Activated CD4-positive, alpha-beta memory T cell treated with anti-CD3 and anti-CD28 coated beads, Interleukin-2, amount 10 ng/mL, durations not matched to agents 7 days and 5 days (primary cell): ENCODE measurements around the gene CEP112. TPM values are rescaled to one million over a fixed set of nuclear protein-coding genes. Genes with fewer than 3 reads are reported as not detected.

Experiments used
- CTCF ChIA-PET: fragments of 350-600 bp; sonication (Branson Sonifier 250); formaldehyde crosslinking; loops from one replicate; lab custom pipeline; 2021; ENCODE audit warnings: antibody characterized with exemption, inconsistent platforms; lab: Charles Lee
- POLR2A ChIA-PET: fragments of 350-600 bp; sonication (Branson Sonifier 250); formaldehyde crosslinking; loops from one replicate; lab custom pipeline; 2021; ENCODE audit warnings: antibody characterized with exemption; lab: Charles Lee
- DNase-seq: peaks from one replicate; pipeline ENCODE4 v3.0.0-alpha.2; 2020
- H3K27ac Mint-ChIP-seq: one replicate; pipeline ENCODE4 v1.8.0; 2021; ENCODE audit warnings: mild to moderate bottlenecking, mixed read lengths
- H3K27me3 Mint-ChIP-seq: one replicate; pipeline ENCODE4 v1.8.0; 2021; ENCODE audit warnings: mixed read lengths
- H3K36me3 Mint-ChIP-seq: one replicate; pipeline ENCODE4 v1.8.0; 2021; ENCODE audit warnings: low read depth, mixed read lengths
- H3K4me1 Mint-ChIP-seq: one replicate; pipeline ENCODE4 v1.8.0; 2021; ENCODE audit warnings: mixed read lengths
- H3K4me3 Mint-ChIP-seq: one replicate; pipeline ENCODE4 v1.8.0; 2021; ENCODE audit warnings: mild to moderate bottlenecking, mixed read lengths
- H3K9me3 Mint-ChIP-seq: one replicate; pipeline ENCODE4 v1.8.0; 2021; ENCODE audit warnings: mixed read lengths
- total RNA-seq, 2 experiments: library from RNA; stranded (reverse); gene quantifications; one replicate each; pipeline ENCODE4 v1.2.3, GENCODE V29; 2021

CEP112 gene
- total RNA-seq, 2 experiments from 2014 or later = 4.5 to 4.6 TPM

DNA sequence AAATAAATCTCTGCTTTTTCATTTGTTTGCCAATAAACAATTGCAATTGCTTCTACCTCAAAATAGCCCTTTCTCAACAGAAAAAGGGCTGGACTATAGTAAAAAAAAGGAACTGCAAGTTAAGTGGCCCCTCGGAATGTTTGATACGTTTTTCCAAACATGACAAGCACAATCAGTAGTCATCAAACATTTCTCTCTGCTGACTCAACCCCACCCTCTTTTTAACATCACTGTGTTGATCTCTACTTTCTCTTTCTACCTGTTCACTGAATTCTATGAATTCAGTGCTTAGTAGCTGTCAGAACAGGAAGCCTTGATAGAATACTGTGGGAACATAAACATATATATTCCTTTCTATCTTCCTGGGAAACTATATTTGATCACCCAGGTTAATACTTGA, 514.0 kb downstream of the CEP112 start:
- ChIA-PET POLR2A (no interaction called here), CTCF (no interaction called here)
- Mint-ChIP-seq H3K4me1 (peaks cover 3% of the 10 kb centered on the region), H3K9me3 (peaks cover 2% of the 10 kb centered on the region), H3K36me3 (no peaks in the 10 kb centered on the region), H3K27ac (no peak overlapping the region), H3K27me3 (peaks cover 1% of the 10 kb centered on the region), H3K4me3 (no peak overlapping the region)
- no peak for DNase-seq

GRCh38 chr17:65674246-65675045, 517.5 kb downstream of the CEP112 start:
- H3K27ac Mint-ChIP-seq = no peak overlapping the region
- CTCF ChIA-PET = interaction anchor here (0.7 kb wide), 1 partner anchor 18 kb away, joined by 3 read pairs; no protein-coding TSS in a partner anchor
- H3K27me3 Mint-ChIP-seq = peaks cover 1% of the 10 kb centered on the region

DNA sequence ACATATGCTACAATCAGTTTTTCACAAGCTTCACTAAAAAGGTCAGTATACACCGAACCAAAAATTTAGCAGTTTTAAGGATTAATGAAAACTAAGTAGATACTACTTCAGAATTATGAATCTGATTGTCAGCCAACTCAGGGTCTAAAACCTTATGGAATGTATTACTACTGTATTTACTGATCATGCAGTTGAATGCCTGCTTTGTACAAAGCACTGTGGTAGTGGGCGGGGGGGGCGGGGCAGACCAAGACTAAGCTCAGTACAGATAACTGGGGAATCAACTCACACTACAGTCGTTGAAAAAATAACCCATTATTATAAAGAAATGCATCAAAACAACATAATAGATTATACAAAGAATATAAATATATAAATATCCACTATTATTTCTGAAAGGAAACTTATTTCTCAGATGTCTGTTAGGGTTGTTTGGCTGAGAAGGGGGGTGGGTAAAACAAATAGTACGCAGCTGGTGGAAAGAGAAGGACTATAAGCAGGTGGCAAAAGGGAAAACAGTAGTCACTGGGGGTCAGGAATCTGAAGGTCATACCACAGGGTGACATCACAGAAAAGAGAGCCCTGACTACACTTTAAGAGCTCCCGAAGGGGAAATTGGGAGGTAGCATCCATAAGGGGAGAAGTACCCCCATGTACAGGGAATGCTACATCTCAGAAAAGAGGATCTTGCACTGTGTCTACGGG, 521.1 kb downstream of the CEP112 start:
- Mint-ChIP-seq H3K27ac (no peak overlapping the region), H3K27me3 (no peaks in the 10 kb centered on the region), H3K36me3 (no peaks in the 10 kb centered on the region), H3K4me1 (no peaks in the 10 kb centered on the region), H3K9me3 (no peaks in the 10 kb centered on the region), H3K4me3 (no peak overlapping the region)
- POLR2A ChIA-PET = no interaction called here
- no peak for DNase-seq
- CTCF ChIA-PET = no interaction called here

More at GRCh38 chr17:65674246-65675045, 517.5 kb downstream of the CEP112 start:
- Mint-ChIP-seq H3K4me3 (no peak overlapping the region), H3K36me3 (no peaks in the 10 kb centered on the region), H3K4me1 (peaks cover 3% of the 10 kb centered on the region), H3K9me3 (no peaks in the 10 kb centered on the region)
- DNase-seq = no peak
- POLR2A ChIA-PET = no interaction called here

DNA sequence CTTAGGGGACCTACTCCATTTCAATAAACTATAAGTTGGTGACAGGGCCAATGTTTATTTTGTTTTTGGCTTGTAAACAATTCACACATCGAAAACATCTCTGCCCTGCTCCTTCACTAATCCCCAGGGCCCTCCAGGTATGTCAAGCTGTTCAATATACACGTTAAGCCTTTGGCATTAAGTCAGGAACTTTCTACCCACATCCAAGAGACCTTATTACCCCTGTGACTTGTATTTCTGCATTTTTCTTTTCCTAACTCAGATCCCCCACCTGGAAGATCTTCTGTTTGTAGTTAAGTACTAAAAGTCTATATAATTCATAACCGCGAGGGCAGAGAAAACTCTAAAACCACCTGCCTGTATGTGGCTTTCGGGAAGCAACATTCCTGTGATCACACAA, 523.7 kb downstream of the CEP112 start:
- POLR2A ChIA-PET = no interaction called here
- Mint-ChIP-seq H3K9me3 (no peaks in the 10 kb centered on the region), H3K4me3 (no peak overlapping the region), H3K27ac (no peak overlapping the region), H3K36me3 (no peaks in the 10 kb centered on the region), H3K4me1 (no peaks in the 10 kb centered on the region), H3K27me3 (no peaks in the 10 kb centered on the region)
- DNase-seq = no peak
- CTCF ChIA-PET = interaction anchor here (0.7 kb wide), 1 partner anchor 374 kb away, joined by 3 read pairs; no protein-coding TSS in a partner anchor

GRCh38 chr17:65667656-65668055, 524.3 kb downstream of the CEP112 start:
- H3K27ac Mint-ChIP-seq = no peak overlapping the region
- no peak overlapping the region for H3K4me3 Mint-ChIP-seq
- POLR2A ChIA-PET = no interaction called here
- CTCF ChIA-PET = interaction anchor here (0.7 kb wide), 1 partner anchor 374 kb away, joined by 3 read pairs; no protein-coding TSS in a partner anchor
- no peak for DNase-seq
- H3K36me3 Mint-ChIP-seq = no peaks in the 10 kb centered on the region
- H3K27me3 Mint-ChIP-seq = no peaks in the 10 kb centered on the region
- no peaks in the 10 kb centered on the region for H3K4me1 Mint-ChIP-seq
- no peaks in the 10 kb centered on the region for H3K9me3 Mint-ChIP-seq

DNA sequence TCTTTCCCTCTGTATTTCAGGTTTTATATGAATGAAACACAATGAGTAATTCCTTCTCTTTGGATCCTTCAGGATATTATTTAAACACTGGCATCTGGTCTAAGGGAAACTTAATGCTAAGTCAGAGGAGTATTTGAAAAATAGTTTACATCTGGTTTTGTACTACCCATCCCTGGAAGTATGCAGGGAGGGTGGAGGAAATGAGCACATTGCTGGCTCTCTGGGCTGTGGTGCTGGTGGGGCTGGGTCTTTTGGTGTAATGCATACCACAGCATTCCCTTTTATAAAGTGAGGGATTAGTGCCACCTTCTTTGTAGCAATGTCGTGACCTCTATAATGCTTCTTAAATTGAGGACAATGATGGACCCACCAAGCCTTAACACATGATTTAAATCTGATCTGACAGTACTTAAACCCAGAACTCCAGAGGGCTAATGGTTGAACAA, 525.0 kb downstream of the CEP112 start:
- no peaks in the 10 kb centered on the region for H3K9me3 Mint-ChIP-seq
- H3K36me3 Mint-ChIP-seq = no peaks in the 10 kb centered on the region
- H3K4me1 Mint-ChIP-seq = no peaks in the 10 kb centered on the region
- no peaks in the 10 kb centered on the region for H3K27me3 Mint-ChIP-seq
- no peak overlapping the region for H3K27ac Mint-ChIP-seq
- H3K4me3 Mint-ChIP-seq = no peak overlapping the region
- no peak for DNase-seq
- ChIA-PET POLR2A (no interaction called here), CTCF (no interaction called here)

GRCh38 chr17:65665966-65666365, 526.0 kb downstream of the CEP112 start:
- no peaks in the 10 kb centered on the region for H3K27me3 Mint-ChIP-seq
- H3K4me3 Mint-ChIP-seq = no peak overlapping the region
- POLR2A ChIA-PET = no interaction called here
- H3K36me3 Mint-ChIP-seq = no peaks in the 10 kb centered on the region
- H3K9me3 Mint-ChIP-seq = no peaks in the 10 kb centered on the region
- no peak overlapping the region for H3K27ac Mint-ChIP-seq
- H3K4me1 Mint-ChIP-seq = peaks cover under 1% of the 10 kb centered on the region
- no peak for DNase-seq
- CTCF ChIA-PET = no interaction called here

DNA sequence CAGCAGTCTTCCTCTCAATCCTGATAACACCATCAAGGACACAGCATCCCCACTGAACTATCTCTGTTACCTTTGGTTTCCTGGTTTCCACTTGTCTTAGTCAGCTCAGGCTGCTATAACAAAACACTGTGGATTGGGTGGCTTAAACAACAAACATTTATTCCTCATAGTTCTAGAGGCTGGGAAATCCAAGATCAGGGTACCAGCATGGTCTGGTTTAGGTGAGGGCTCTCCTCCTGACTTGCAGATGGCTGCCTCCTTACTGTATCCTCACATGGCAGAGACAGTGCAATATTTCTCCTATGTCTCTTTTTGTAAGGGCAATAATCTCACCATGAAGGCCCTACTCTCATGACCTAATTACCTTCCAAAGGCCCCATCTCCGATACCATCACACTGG, 527.2 kb downstream of the CEP112 start:
- Mint-ChIP-seq H3K9me3 (no peaks in the 10 kb centered on the region), H3K4me3 (no peak overlapping the region), H3K27me3 (no peaks in the 10 kb centered on the region), H3K4me1 (peaks cover 4% of the 10 kb centered on the region), H3K36me3 (no peaks in the 10 kb centered on the region), H3K27ac (no peak overlapping the region)
- no peak for DNase-seq
- ChIA-PET CTCF (no interaction called here), POLR2A (no interaction called here)

- H3K4me1 Mint-ChIP-seq = peaks cover 4% of the 10 kb centered on the region
- H3K27me3 Mint-ChIP-seq = no peaks in the 10 kb centered on the region
- H3K27ac Mint-ChIP-seq = no peak overlapping the region
- no peak for DNase-seq
- H3K4me3 Mint-ChIP-seq = no peak overlapping the region
- POLR2A ChIA-PET = no interaction called here
- no peaks in the 10 kb centered on the region for H3K9me3 Mint-ChIP-seq
- H3K36me3 Mint-ChIP-seq = no peaks in the 10 kb centered on the region
- CTCF ChIA-PET = no interaction called here
Observed at GRCh38 chr17:65664266-65664665, 527.7 kb downstream of the CEP112 start.

- no peak overlapping the region for H3K4me3 Mint-ChIP-seq
- no peak overlapping the region for H3K27ac Mint-ChIP-seq
- H3K4me1 Mint-ChIP-seq = peaks cover 5% of the 10 kb centered on the region
- H3K9me3 Mint-ChIP-seq = no peaks in the 10 kb centered on the region
- POLR2A ChIA-PET = no interaction called here
- no peak for DNase-seq
- no peaks in the 10 kb centered on the region for H3K36me3 Mint-ChIP-seq
- H3K27me3 Mint-ChIP-seq = no peaks in the 10 kb centered on the region
- CTCF ChIA-PET = no interaction called here
Observed at GRCh38 chr17:65662196-65662595, 529.7 kb downstream of the CEP112 start.

GRCh38 chr17:65660947-65661346, 531.0 kb downstream of the CEP112 start:
- Mint-ChIP-seq H3K4me1 (peaks cover 9% of the 10 kb centered on the region), H3K27me3 (no peaks in the 10 kb centered on the region), H3K9me3 (no peaks in the 10 kb centered on the region), H3K27ac (no peak overlapping the region), H3K36me3 (no peaks in the 10 kb centered on the region), H3K4me3 (no peak overlapping the region)
- POLR2A ChIA-PET = no interaction called here
- CTCF ChIA-PET = no interaction called here
- no peak for DNase-seq

DNA sequence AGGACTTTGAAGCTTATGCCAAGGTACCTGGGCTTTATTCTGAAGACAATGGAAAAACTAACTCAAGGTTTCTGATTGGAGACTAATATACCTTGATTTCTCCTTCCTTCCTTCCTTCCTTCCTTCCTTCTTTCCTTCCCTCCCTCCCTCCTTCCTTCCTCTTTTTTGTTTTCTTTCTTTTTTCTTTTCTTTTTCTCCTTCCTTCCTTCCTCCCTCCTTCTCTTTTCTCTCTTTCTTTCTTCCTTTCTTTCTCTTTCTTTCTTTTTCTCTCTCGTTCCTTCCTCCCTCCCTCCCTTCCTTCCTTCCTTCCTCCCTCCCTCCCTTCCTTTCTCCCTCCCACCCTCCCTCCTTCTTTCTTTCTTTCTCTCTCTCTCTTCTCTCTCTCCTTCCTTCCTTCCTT, 531.9 kb downstream of the CEP112 start:
- H3K36me3 Mint-ChIP-seq = no peaks in the 10 kb centered on the region
- POLR2A ChIA-PET = no interaction called here
- no peaks in the 10 kb centered on the region for H3K27me3 Mint-ChIP-seq
- no peaks in the 10 kb centered on the region for H3K9me3 Mint-ChIP-seq
- DNase-seq = no peak
- H3K27ac Mint-ChIP-seq = no peak overlapping the region
- peaks cover 9% of the 10 kb centered on the region for H3K4me1 Mint-ChIP-seq
- CTCF ChIA-PET = no interaction called here
- H3K4me3 Mint-ChIP-seq = no peak overlapping the region

DNA sequence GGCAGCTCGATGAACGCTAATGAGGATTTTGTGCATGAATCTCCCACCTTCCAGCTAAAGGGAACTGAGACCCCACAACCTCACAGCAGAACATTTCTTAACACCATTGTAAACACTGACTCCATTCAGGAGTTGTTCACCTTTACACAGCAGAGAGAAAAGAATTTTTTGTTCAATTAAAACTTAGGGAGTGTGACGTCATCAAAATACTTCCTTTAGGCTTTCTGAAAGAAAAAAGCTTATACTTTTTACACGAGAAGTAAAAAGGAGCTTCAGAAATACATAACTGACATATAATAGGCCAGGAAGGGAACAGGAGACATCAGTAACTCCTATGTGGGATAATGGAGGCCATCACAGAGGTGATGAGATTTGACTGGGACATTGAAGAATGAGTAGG, 532.4 kb downstream of the CEP112 start:
- ChIA-PET CTCF (no interaction called here), POLR2A (no interaction called here)
- H3K4me1 Mint-ChIP-seq = peaks cover 9% of the 10 kb centered on the region
- no peaks in the 10 kb centered on the region for H3K9me3 Mint-ChIP-seq
- H3K27ac Mint-ChIP-seq = no peak overlapping the region
- no peak overlapping the region for H3K4me3 Mint-ChIP-seq
- no peaks in the 10 kb centered on the region for H3K36me3 Mint-ChIP-seq
- DNase-seq = no peak
- H3K27me3 Mint-ChIP-seq = no peaks in the 10 kb centered on the region
